GM12878 (cell line): ENCODE results near the gene EMX1. TPM values are rescaled to one million over a fixed set of nuclear protein-coding genes. Genes with fewer than 3 reads are reported as not detected.

Experiments
- ATAC-seq: fragments of 200-7000 bp; cut with Tn5 transposase; 3 replicates; pipeline ENCODE4 v1.9.1; 2020; ENCODE audit warnings: mild to moderate bottlenecking, moderate library complexity
- BruUV-seq: library from RNA; stranded (reverse); fragments of 400-500 nt; replicated peaks from 2 replicates; lab custom pipeline; 2021; lab: Mats Ljungman, UMichigan
- CTCF ChIA-PET: fragments of 300-600 bp; sonication (Branson Sonifier 250); formaldehyde crosslinking; extraction: SDS; loops from one replicate; lab custom pipeline; 2021; ENCODE audit warnings: inconsistent platforms; lab: Yijun Ruan, JAX
- POLR2A ChIA-PET: fragments of 350-600 bp; formaldehyde crosslinking; extraction: SDS; loops from one replicate; lab custom pipeline; 2021; ENCODE audit warnings: inconsistent platforms; lab: Charles Lee
- RAD21 ChIA-PET: fragments of 300-600 bp; sonication (Branson Sonifier 250); formaldehyde crosslinking; loops from one replicate; lab custom pipeline; 2023; ENCODE audit warnings: antibody characterized with exemption; ENCODE audit not compliant: unreplicated experiment; lab: Charles Lee
- SMC1A ChIA-PET: fragments of 300-600 bp; sonication (Branson Sonifier 250); formaldehyde crosslinking; loops from one replicate; lab custom pipeline; 2023; ENCODE audit not compliant: unreplicated experiment, uncharacterized antibody; lab: Charles Lee
- DNase-seq: peaks from one replicate; pipeline ENCODE4 v3.0.0-alpha.2; 2011; ENCODE audit warnings: low read depth, low spot score
- FAIRE-seq: peaks from 3 replicates; lab custom pipeline; 2011; peaks lifted over from hg19 to GRCh38; lab: Jason Lieb, UNC
- H2AFZ ChIP-seq: 2 replicates; pipeline ENCODE4 v1.6.0; 2011; ENCODE audit warnings: low read depth, low read length, control low read depth; ENCODE audit not compliant: control insufficient read depth
- H3K27ac ChIP-seq: 2 replicates; pipeline ENCODE4 v1.5.1; 2011; ENCODE audit warnings: control low read depth; ENCODE audit not compliant: control insufficient read depth, insufficient read depth
- H3K27me3 ChIP-seq, 2 experiments: replicated peaks in 1 of 2; 2 replicates each; pipeline versions ENCODE4 v1.6.0 to v1.6.1; 2011; ENCODE audit warnings: low read length in 1 of 2; ENCODE audit not compliant: control insufficient read depth in 2 of 2, insufficient read depth in 2 of 2
- H3K36me3 ChIP-seq, 2 experiments: 2 replicates each; pipeline ENCODE4 v1.5.1; 2011; ENCODE audit warnings: low read length in 1 of 2; ENCODE audit not compliant: control insufficient read depth in 2 of 2, insufficient read depth in 2 of 2
- H3K4me1 ChIP-seq: 2 replicates; pipeline ENCODE4 v1.6.1; 2011; ENCODE audit warnings: mild to moderate bottlenecking, low read length, moderate library complexity, mixed read lengths; ENCODE audit not compliant: control insufficient read depth, insufficient read depth
- H3K4me2 ChIP-seq: 2 replicates; pipeline ENCODE4 v1.6.0; 2011; ENCODE audit warnings: control low read depth; ENCODE audit not compliant: control insufficient read depth, insufficient read depth
- H3K4me3 ChIP-seq: fragments of 200-600 bp; sonication (generic); 2 replicates; pipeline ENCODE4 v1.5.1; 2016
- H3K79me2 ChIP-seq: 2 replicates; pipeline ENCODE4 v1.6.0; 2011; ENCODE audit warnings: low read length; ENCODE audit not compliant: control insufficient read depth, insufficient read depth
- H3K9ac ChIP-seq: 2 replicates; pipeline ENCODE4 v1.8.0; 2011; ENCODE audit warnings: low read length, control low read depth, mixed read lengths; ENCODE audit not compliant: control insufficient read depth, insufficient read depth
- H3K9me3 ChIP-seq: replicated peaks from 3 replicates; pipeline ENCODE4 v1.5.1; 2011; ENCODE audit warnings: mild to moderate bottlenecking, low read length; ENCODE audit not compliant: control insufficient read depth, insufficient read depth
- H4K20me1 ChIP-seq: 2 replicates; pipeline ENCODE4 v1.6.0; 2011; ENCODE audit not compliant: control insufficient read depth, insufficient read depth
- FOS ChIP-seq: IDR thresholded peaks from 3 replicates; pipeline ENCODE4 v1.6.1; 2011; ENCODE audit warnings: borderline replicate concordance; ENCODE audit not compliant: insufficient read length; ENCODE audit errors: extremely low read depth
- HDAC6 ChIP-seq: fragments of 200-600 bp; sonication (generic); IDR thresholded peaks from one replicate; pipeline ENCODE4 v1.8.0; 2017; ENCODE audit warnings: antibody characterized with exemption; ENCODE audit not compliant: unreplicated experiment
- HDGF ChIP-seq: fragments of 450-650 bp; IDR thresholded peaks from 2 replicates; pipeline ENCODE4 v1.6.1; 2016; ENCODE audit warnings: antibody characterized with exemption
- WGBS: methylation state at CpG from one replicate; pipeline ENCODE4 v1.1.6; 2016; ENCODE audit warnings: low lambda C conversion rate; ENCODE audit not compliant: insufficient replicate concordance, insufficient coverage; ENCODE audit errors: missing lambda C conversion rate; 5-methylcytosine and 5-hydroxymethylcytosine counted together
- in situ Hi-C: fragments of 300-500 bp; cut with MboI; formaldehyde crosslinking; loops from 9 replicates; pipeline ENCODE4 v1.14.3; 2018; ENCODE audit warnings: mixed read lengths
- intact Hi-C: fragments of 100-400 bp; cut with micrococcal nuclease; formaldehyde crosslinking; loops from one replicate; pipeline ENCODE4 v1.14.2; 2022; ENCODE audit not compliant: unreplicated experiment
- polyA plus RNA-seq, 11 experiments: library from polyadenylated mRNA; depleted of rRNA in 4 of 11; unstranded in 6 of 11; stranded (reverse) in 5 of 11; fragments of >200 nt; fragmentation: Nextera tagmentation in 4 of 11; fragmentation: Illumina TruSeq in 1 of 11; extraction: Ambion mirVana in 4 of 11; extraction: Trizol in 1 of 11; gene quantifications; 1 replicate in 1 of 11; 2 replicates in 10 of 11; pipeline versions ENCODE4 v1.2.1 to v1.2.3, GENCODE V29; 2011 to 2016; ENCODE audit warnings: inconsistent platforms in 2 of 11, missing spikeins in 2 of 11, low read depth in 1 of 11
- total RNA-seq, 4 experiments: library from RNA; depleted of rRNA in 3 of 4; stranded (reverse); fragments of >200 nt in 3 of 4; fragmentation: Illumina TruSeq in 1 of 4; extraction: Trizol in 1 of 4; gene quantifications; 2 replicates each; pipeline versions ENCODE4 v1.2.1 to v1.2.3, GENCODE V29; 2013 to 2021

Gene EMX1
- total and polyA plus RNA-seq, 10 of the 15 experiments (the other 5 are each of a cell fraction or from before 2014, with no cell fraction given), result 0.07 to 5.1 (median 1.2) TPM; not detected in 1

- TF ChIP-seq HDAC6, result no peak
Observed at GRCh38 chr2:72911256-72911655, 6.1 kb upstream of the EMX1 start (continued).

- ChIA-PET POLR2A (interaction anchor here (0.6 to 5.8 kb wide), 2 partner anchors 11 to 19 kb away, joined by 3 to 42 read pairs; no protein-coding TSS in a partner anchor), CTCF (interaction anchor here (1.0 to 6.3 kb wide), 2 partner anchors 21 to 26 kb away, joined by 3 to 106 read pairs; no protein-coding TSS in a partner anchor), SMC1A (interaction anchor here (1.5 to 5.6 kb wide), 3 partner anchors 13 to 20 kb away, joined by 3 to 48 read pairs (median 23); no protein-coding TSS in a partner anchor), RAD21 (interaction anchor here (2.0 to 6.7 kb wide), 2 partner anchors 20 to 60 kb away, joined by 7 to 88 read pairs; no protein-coding TSS in a partner anchor)
- Histone ChIP-seq H3K4me3 (no peak overlapping the region), H3K36me3 (no peaks in the 10 kb centered on the region), H2AFZ (no peak overlapping the region), H3K9ac (no peak overlapping the region), H4K20me1 (no peaks in the 10 kb centered on the region), H3K9me3 (no peaks in the 10 kb centered on the region), H3K4me1 (peaks cover 9% of the 10 kb centered on the region), H3K27ac (no peak overlapping the region), H3K27me3 (peaks cover 9 to 34% of the 10 kb centered on the region in 2 experiments), H3K4me2 (no peak overlapping the region), H3K79me2 (no peaks in the 10 kb centered on the region)
- intact Hi-C loops (no loop called here), in situ Hi-C loops (no loop called here)
- no peak for DNase-seq
- ATAC-seq, result no peak
- FAIRE-seq, result no peak
- TF ChIP-seq FOS (no peak), HDGF (no peak)
- WGBS, result 34% methylated on average over 7 of the region's 7 CpGs
- no TSS peak for BruUV-seq
Observed at GRCh38 chr2:72913486-72914205, 3.7 kb upstream of the EMX1 start.
